ENCODE data around the gene BRCA1.
A peak's percentile ranks its signal among the peaks of the same experiment; 100 is the strongest.
"Not testable (repeated sequence)": the region's sequence is repeated elsewhere in the genome, so short reads cannot be mapped to it uniquely, and the experiment has no call there.

BRCA1 gene

GRCh38 chr17:43125133-43125966 lies at the start of gene BRCA1:
BRCA1 (minus strand) TSS chr17:43125364; CDS start chr17:43124096, 1,268 bp downstream.
- peak; percentile 98 for DNase-seq

DNA sequence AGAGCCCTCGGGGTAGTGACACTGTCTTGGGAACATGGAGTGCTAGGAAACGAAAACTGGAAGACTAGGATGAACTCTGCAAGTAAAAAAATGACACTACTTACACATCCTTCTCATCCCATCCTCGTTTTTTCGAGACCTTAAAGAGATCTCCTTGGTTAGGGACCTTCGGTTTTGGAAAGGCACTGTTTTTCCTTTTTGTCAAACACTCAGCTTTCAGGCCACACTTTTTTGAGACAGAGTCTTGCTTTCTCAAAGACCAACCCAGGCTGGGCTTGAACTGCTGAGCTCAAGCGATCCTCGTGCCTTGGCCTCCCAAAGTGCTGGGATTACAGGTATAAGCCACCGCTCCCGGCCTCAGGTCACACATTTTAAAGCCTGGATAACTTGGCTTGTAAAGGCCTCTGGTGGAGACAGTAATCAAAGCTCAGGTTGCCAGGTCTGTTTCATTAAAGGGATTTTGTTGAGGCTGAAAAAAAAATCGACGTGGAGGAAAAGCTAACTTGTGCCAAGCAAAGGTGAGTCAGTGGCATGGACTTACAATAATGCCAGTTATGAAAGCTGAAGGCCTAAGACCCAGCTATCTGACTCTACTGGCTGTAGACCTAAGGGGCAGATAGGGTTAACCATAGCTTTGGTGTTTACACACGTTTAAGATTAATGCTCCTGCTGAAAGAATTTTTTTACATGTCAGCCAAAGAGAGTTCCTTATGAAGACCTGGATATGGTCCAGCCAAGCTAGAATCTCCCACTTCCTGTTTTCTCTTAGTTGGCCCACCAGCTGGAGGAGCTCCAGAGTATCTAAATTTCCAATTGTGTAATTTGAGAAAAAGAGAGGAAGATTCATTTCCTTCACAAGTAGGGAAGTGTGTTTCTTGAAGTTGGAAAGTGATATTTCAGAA lies 46.7 kb upstream of the BRCA1 start:
- peak; percentile 32 to 38 for DNase-seq

DNA sequence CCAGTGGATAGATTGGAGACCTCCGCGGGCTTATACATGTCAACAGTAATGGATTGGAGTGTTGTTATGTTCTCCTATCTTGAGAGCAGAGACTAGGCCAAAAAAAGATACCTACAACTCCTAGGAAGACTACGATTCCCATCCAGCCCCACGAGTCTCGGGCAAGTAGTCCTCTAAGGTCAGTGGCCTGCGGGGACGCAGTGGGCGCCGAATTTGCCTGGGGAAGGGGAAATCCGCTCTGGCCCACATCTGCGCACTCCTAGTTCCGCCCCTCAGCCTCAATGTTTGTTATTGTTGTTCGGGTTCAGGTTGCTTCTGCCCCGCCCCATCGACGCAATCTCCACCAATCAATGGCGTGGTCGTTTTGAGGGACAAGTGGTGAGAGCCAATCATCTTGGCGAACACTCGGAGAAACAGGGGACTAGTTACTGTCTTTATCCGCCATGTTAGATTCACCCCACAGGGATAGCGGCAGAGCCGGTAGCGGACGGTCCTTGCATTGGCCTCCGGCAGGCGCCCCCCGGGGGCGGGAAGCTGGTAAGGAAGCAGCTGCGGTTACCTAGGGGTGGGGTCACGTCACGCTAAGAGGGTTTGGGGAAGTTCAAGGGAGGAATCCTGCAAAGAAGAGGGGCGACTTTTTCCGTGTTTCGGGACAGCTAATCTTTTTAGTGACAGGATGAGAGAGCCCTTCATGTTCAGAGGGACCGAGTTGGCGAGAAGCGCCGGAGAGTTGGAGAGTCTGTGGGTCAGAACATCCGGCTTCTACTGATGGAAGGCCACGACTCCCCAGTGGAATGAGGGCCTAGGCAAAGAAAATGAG lies 45.8 kb upstream of the BRCA1 start, which contains the start of gene NBR1:
Gene NBR1 (plus strand): TSS at position 449 of the 820 bp plus-strand sequence. CDS start 4,586 bp downstream, outside the sequence.
- peak; percentile 99 for DNase-seq

DNA sequence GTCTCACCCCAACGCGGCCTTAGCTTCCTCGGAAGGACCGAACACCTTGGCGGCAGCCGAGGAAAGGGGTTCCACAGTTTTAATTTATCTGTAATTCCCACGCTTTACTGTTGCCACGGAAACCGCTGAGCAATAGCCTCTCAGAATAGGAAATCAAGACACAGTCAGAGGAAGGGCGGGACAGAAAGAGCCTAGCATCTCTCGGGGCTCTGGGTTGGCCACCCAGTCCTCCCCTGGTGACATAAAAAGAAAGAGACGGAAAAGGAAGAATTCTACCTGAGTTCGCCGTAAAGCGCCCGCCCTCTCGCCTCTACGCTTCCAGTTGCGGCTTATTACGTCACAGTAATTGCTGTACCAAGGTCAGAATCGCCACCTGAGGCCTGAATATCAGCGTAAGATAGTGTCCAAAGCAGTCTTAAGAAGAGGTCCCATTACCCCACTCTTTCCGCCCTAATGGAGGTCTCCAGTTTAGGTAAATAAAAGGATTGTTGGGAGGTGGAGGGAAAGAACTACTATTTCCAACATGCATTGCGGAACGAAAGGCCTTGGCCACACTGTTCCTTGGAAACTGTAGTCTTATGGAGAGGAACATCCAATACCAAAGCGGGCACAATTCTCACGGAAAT lies 45.1 kb upstream of the BRCA1 start:
- peak; percentile 96 to 97 for DNase-seq

- no peak for DNase-seq
Observed at GRCh38 chr17:43169561-43170139, 44.5 kb upstream of the BRCA1 start.

DNA sequence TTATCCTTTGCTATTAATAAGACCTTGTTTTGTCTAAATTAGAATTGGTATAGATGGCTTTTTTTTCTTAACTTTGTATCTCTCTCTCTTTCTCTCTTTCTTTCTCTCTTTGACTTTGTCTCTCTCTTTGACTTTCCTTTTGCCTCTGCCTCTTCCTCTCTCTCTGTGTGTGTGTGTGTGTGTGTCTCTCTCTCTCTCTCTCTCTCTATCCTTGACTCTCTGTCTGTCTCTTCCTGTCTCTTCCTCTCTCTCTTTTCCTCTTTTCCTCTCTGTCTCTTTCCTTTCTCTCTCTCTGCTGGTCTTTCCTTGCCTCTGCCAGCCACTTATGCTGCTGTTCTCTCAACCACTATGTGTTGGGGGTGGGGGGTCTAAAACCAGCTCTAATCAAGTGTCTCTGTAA lies 40.8 kb upstream of the BRCA1 start:
- not testable (repeated sequence) for DNase-seq

DNA sequence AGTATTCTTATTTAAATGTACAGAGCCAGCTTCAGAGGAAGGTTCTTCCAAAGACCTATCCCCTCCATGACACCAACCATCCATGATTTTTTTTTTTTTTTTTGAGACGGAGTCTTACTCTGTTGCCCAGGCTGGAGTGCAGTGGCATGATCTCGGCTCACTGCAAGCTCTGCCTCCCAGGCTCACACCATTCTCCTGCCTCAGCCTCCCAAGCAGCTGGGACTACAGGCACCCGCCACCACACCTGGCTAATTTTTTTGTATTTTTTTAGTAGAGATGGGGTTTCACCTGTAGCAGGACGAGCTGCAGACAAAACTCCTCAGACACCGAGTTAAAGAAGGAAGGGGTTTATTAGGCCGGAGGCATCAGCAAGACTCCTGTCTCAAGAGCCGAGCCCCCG lies 34.8 kb upstream of the BRCA1 start:
- DNase-seq, result not testable (repeated sequence)

- not testable (repeated sequence) for DNase-seq
Observed at GRCh38 chr17:43159232-43159631, 34.1 kb upstream of the BRCA1 start.

- no peak for DNase-seq
Observed at GRCh38 chr17:43155666-43156065, 30.5 kb upstream of the BRCA1 start.

- not testable (repeated sequence) for DNase-seq
Observed at GRCh38 chr17:43153197-43153835, 28.2 kb upstream of the BRCA1 start.

GRCh38 chr17:43151880-43152456 lies 26.8 kb upstream of the BRCA1 start:
- DNase-seq, result no peak

DNA sequence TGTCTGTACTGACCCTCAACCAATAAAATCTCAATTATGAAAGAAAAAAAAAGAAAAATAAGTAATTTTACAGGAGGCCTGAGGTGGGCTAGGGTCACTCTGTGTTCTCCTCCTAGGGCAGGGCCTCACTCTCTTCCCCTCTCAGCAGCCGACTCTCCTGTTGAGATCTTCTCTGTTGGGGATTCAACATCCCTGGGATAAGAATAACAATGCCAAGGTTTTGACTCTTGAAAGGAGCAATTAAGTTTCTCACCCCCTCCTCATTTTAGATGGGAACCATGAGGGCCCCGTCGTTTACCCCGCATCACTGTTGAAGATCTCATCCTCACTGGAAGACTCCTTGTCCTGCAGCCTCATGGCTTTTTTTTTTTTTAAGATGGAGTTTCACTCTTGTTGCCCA lies 21.5 kb upstream of the BRCA1 start:
- no peak for DNase-seq

DNA sequence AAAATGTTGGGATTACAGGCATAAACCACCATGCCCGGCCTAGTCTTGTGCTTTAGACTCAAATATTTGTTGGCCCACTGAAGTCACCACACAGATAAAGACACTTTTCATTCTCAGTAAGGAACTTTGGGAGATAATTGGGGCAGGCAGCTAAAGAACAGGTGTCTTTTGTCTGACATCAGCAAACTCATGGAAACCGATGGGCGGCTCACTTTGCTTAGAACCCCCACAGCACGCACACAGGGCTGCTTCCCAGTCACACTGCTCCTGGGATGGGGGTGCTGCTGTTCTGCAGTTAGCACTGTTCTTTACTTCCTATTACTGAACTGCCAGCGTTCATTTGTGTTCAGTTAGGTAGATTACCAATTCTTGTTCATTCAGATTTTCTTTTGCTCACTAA lies 18.0 kb upstream of the BRCA1 start:
- DNase-seq, result no peak

DNA sequence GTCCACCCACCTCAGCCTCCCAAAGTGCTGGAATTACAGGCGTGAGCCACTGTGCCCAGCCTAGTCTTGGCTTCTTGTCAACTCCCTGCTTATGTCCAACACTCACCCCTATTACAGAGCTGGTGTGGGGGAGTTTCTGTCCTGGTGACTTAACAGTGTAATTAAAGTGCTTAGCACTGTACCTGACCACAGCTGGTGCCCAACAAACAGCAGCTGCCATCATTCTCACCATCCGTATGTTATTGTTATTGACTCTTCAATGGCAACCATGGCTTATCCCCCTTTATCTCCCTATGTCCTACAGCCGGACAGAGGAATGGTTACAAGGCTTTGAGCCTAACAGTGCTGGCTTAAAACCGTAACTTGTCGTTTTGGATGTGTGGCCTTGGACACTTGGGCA lies 17.0 kb upstream of the BRCA1 start:
- DNase-seq, result no peak

DNA sequence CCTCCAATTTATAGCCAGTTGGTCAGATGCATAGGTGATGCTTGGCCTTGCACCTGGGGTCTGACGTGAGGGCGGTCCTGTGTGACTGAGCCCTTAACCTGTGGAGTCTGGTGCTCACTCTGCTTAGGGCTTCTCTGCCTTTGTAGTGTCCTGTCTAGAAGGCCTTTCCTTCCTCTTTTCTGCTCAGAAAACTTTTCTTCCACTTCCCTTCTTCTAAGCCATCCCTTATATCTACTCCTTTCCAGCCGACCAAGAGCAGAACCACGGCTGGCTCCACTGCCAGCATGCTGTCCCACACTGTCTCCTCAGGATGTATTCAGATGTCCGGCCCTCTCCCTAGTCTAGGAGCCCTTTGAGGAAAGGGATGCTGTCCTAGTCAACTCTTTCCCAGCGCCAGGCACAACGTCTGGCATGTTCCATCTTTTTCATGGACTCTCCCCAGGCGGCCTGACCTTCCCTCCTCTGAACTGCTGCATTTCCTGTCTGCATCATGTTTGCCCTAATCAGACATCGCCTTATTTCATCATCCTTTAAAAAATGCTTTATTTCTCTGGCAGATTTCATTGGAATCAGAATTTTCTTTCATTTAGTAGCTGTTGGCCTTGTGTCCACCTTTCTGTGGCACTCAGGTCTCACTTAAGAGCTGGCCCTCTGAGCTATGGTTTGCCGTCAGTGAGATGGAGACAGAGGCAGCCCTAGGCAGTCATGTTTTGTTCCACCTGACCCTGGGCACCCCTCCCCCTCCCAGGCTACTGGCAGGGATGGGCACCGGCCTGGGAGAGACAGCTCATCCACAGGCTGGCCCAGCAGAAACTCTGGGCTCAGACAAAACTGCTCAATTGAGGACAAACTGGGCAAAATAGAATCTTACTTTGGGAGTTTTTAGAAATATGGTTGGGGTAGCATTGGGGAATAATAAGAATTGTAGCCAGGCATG lies 15.5 kb upstream of the BRCA1 start:
- DNase-seq, result no peak

DNA sequence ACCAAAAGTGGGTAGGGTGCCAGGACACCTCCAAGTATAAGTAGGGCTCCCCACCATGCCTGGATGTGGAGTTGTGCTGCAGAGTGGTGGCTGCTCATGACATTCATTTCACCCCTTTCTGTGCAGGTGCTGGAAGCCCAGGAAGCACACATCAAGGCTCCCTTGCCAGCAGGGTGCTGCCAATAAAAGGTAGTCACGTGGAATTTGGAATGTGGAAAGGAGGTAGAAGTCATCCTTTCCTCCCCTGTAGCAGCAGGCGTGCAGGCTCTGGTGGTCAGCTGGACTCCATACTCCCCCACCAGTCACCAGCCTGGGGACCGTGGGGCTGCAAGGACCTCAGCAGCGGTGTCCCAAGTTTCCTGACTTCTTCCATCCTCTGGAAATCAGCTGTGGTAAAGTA lies 13.4 kb upstream of the BRCA1 start:
- not testable (repeated sequence) for DNase-seq

GRCh38 chr17:43136574-43136973 lies 11.4 kb upstream of the BRCA1 start:
- not testable (repeated sequence) for DNase-seq

DNA sequence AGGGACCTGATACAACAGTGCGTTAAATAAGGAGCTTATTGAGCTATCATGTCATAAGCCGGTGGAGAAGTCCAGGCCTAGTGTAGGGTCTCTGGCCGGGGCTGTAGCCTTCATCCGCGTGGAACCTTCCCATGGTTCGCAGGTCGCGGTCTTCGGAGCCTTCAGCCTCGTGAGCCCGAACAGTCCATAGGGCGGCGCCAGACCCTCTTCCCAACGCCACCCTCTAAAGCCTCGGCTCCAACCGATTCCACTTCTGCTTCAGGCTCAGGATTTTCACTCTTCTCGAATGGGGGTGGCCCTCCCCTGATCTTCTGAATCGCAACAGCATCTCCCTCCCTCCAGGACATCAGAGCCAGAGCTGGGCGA lies 10.3 kb upstream of the BRCA1 start:
- DNase-seq, result no peak

GRCh38 chr17:43134774-43135453 lies 9.8 kb upstream of the BRCA1 start:
- no peak for DNase-seq

Measured in CD4-positive, alpha-beta T cell treated with Interleukin-4 for 1 hour (primary cell).